K562 (cell line): ENCODE data around the gene SCYL2. TPM values are rescaled to one million over a fixed set of nuclear protein-coding genes. Genes with fewer than 3 reads are reported as not detected.

Experiments
- ATAC-seq: fragments of 200-7000 bp; cut with Tn5 transposase; 3 replicates; pipeline ENCODE4 v1.9.1; 2020; ENCODE audit warnings: moderate library complexity
- BruUV-seq: library from RNA; stranded (reverse); fragments of 400-500 nt; replicated peaks from 2 replicates; lab custom pipeline; 2021; lab: Mats Ljungman, UMichigan
- CTCF ChIA-PET: fragments of 300-600 bp; formaldehyde crosslinking; extraction: SDS; loops from one replicate; lab custom pipeline; 2021; ENCODE audit warnings: low intra/inter-chr PET ratio; lab: Yijun Ruan, JAX
- POLR2A ChIA-PET: fragments of 300-600, 350-650 bp; sonication (Branson Sonifier 250); formaldehyde crosslinking; extraction: SDS; loops from one replicate; lab custom pipeline; 2021; ENCODE audit warnings: antibody characterized with exemption, inconsistent platforms; lab: Yijun Ruan, JAX
- DNase-seq, 4 experiments: peaks; one replicate each; pipeline versions ENCODE4 v3.0.0 to v3.0.0-alpha.2; 2011 to 2018; ENCODE audit warnings: low spot score in 3 of 4, mixed read lengths in 3 of 4; ENCODE audit errors: extremely low read depth in 1 of 4
- FAIRE-seq: peaks from 2 replicates; lab custom pipeline; 2011; peaks lifted over from hg19 to GRCh38; lab: Jason Lieb, UNC
- H2AFZ ChIP-seq: 2 replicates; pipeline ENCODE4 v1.6.0; 2011; ENCODE audit warnings: low read depth, low read length, control low read depth, inconsistent platforms
- H3K27ac ChIP-seq: fragments of 200-600 bp; 3 replicates; pipeline ENCODE4 v1.8.0; 2011; ENCODE audit warnings: low read depth, mild to moderate bottlenecking, control low read depth, inconsistent platforms, low read length, moderate library complexity, mixed read lengths; ENCODE audit errors: extremely low read depth
- H3K27me3 ChIP-seq, 2 experiments: fragments of 300-600 bp in 1 of 2; 2 replicates in 1 of 2; 3 replicates in 1 of 2; pipeline versions ENCODE4 v1.6.0 to v1.8.0; 2011; ENCODE audit warnings: inconsistent platforms in 2 of 2, low read length in 2 of 2, mild to moderate bottlenecking in 1 of 2, mixed read lengths in 1 of 2, moderate library complexity in 1 of 2; ENCODE audit not compliant: control insufficient read depth in 2 of 2, insufficient read depth in 2 of 2
- H3K36me3 ChIP-seq: fragments of 300-600 bp; 3 replicates; pipeline ENCODE4 v1.8.0; 2011; ENCODE audit warnings: mild to moderate bottlenecking, low read length, inconsistent platforms; ENCODE audit not compliant: control insufficient read depth, insufficient read depth
- H3K4me1 ChIP-seq, 2 experiments: fragments of 200-600 bp in 1 of 2; replicated peaks in 1 of 2; 2 replicates in 1 of 2; 3 replicates in 1 of 2; pipeline versions ENCODE4 v1.5.1 to v1.8.0; 2011; ENCODE audit warnings: inconsistent platforms in 2 of 2, low read length in 2 of 2, mild to moderate bottlenecking in 1 of 2, mixed read lengths in 1 of 2, moderate library complexity in 1 of 2; ENCODE audit not compliant: control insufficient read depth in 2 of 2, insufficient read depth in 2 of 2
- H3K4me2 ChIP-seq: 2 replicates; pipeline ENCODE4 v1.6.1; 2011; ENCODE audit warnings: low read length, control low read depth, inconsistent platforms, mixed read lengths; ENCODE audit not compliant: insufficient read depth
- H3K4me3 ChIP-seq: fragments of 200-600 bp; sonication (generic), shearing (Covaris generic); 2 replicates; pipeline ENCODE4 v1.5.1; 2016; ENCODE audit warnings: control low read depth, inconsistent platforms
- H3K79me2 ChIP-seq: fragments of 200-600 bp; 3 replicates; pipeline ENCODE4 v1.8.0; 2011; ENCODE audit warnings: low read length, inconsistent platforms; ENCODE audit not compliant: control insufficient read depth, insufficient read depth
- H3K9ac ChIP-seq, 2 experiments: 2 replicates each; pipeline versions ENCODE4 v1.6.0 to v1.6.1; 2011; ENCODE audit warnings: low read depth in 2 of 2, low read length in 2 of 2, control low read depth in 1 of 2, inconsistent platforms in 1 of 2, mild to moderate bottlenecking in 1 of 2, mixed read lengths in 1 of 2; ENCODE audit not compliant: insufficient read depth in 1 of 2
- H3K9me1 ChIP-seq: one replicate; pipeline ENCODE4 v1.6.0; 2011; ENCODE audit warnings: inconsistent platforms, mild to moderate bottlenecking, low read length, moderate library complexity; ENCODE audit not compliant: control insufficient read depth, insufficient read depth
- H3K9me3 ChIP-seq: replicated peaks from 2 replicates; pipeline ENCODE4 v1.5.1; 2011; ENCODE audit warnings: low read depth, low read length, inconsistent platforms; ENCODE audit not compliant: control insufficient read depth, insufficient read depth
- H4K20me1 ChIP-seq: replicated peaks from 2 replicates; pipeline ENCODE4 v1.6.1; 2011; ENCODE audit warnings: low read length, inconsistent platforms, mixed read lengths; ENCODE audit not compliant: control insufficient read depth, insufficient read depth
- AFF4 ChIP-seq: sonication (generic); formaldehyde crosslinking; IDR thresholded peaks from 2 replicates; pipeline ENCODE4 v1.8.0; 2023; ENCODE audit warnings: mild to moderate bottlenecking, missing genetic modification reagents
- FOXJ3 ChIP-seq: sonication (generic); formaldehyde crosslinking; IDR thresholded peaks from 2 replicates; pipeline ENCODE4 v1.4.0; 2020; ENCODE audit warnings: mild to moderate bottlenecking, missing genetic modification reagents
- IRF2 ChIP-seq: sonication (generic); formaldehyde crosslinking; IDR thresholded peaks from 2 replicates; pipeline ENCODE4 v1.8.1; 2022; ENCODE audit warnings: mild to moderate bottlenecking, missing genetic modification reagents
- KLF16 ChIP-seq: IDR thresholded peaks from 2 replicates; pipeline ENCODE4 v1.6.1; 2016; ENCODE audit warnings: antibody characterized with exemption
- LARP7 ChIP-seq: fragments of 450-650 bp; IDR thresholded peaks from 2 replicates; pipeline ENCODE4 v1.6.1; 2016
- MEF2A ChIP-seq: IDR thresholded peaks from 2 replicates; pipeline ENCODE4 v1.6.1; 2011; ENCODE audit warnings: low read depth, mild to moderate bottlenecking, low read length, moderate library complexity; ENCODE audit not compliant: control insufficient read depth
- MYBL2 ChIP-seq, 2 experiments: fragments of 450-650 bp in 1 of 2; sonication (generic) in 1 of 2; formaldehyde crosslinking in 1 of 2; IDR thresholded peaks; 2 replicates each; pipeline versions ENCODE4 v1.6.1 to v1.8.1; 2017 to 2022; ENCODE audit warnings: borderline replicate concordance in 1 of 2, inconsistent platforms in 1 of 2, low read depth in 1 of 2, mild to moderate bottlenecking in 1 of 2, missing genetic modification reagents in 1 of 2, moderate library complexity in 1 of 2
- NFYB ChIP-seq: IDR thresholded peaks from 2 replicates; pipeline ENCODE4 v1.6.1; 2011; ENCODE audit warnings: mild to moderate bottlenecking, moderate library complexity; ENCODE audit not compliant: insufficient read length; ENCODE audit errors: extremely low read depth
- RCOR1 ChIP-seq, 2 experiments: IDR thresholded peaks; 2 replicates each; pipeline ENCODE4 v1.6.1; 2012; ENCODE audit warnings: low read depth in 2 of 2, low read length in 2 of 2, borderline replicate concordance in 1 of 2, improper control_type of control experiment in 1 of 2
- TAF7 ChIP-seq: fragments of 450-650 bp; IDR thresholded peaks from 2 replicates; pipeline ENCODE4 v1.6.1; 2016; ENCODE audit warnings: missing genetic modification characterization, missing compliant biosample characterization
- TEAD1 ChIP-seq, 2 experiments: fragments of 450-650 bp in 1 of 2; sonication (generic) in 1 of 2; formaldehyde crosslinking; IDR thresholded peaks; 2 replicates each; pipeline versions ENCODE4 v1.4.0 to v1.8.0; 2020 to 2022; ENCODE audit warnings: mild to moderate bottlenecking in 2 of 2, missing genetic modification reagents in 1 of 2
- ZEB2 ChIP-seq: fragments of 450-650 bp; IDR thresholded peaks from 2 replicates; pipeline ENCODE4 v1.6.1; 2016
- ZNF280A ChIP-seq: fragments of 450-650 bp; IDR thresholded peaks from 2 replicates; pipeline ENCODE4 v1.6.1; 2018; ENCODE audit warnings: mild to moderate bottlenecking, low read depth; ENCODE audit not compliant: partially characterized antibody
- ZNF444 ChIP-seq: fragments of 250-450 bp; sonication (Bioruptor Pico); IDR thresholded peaks from 2 replicates; pipeline ENCODE4 v1.4.0; 2020; ENCODE audit warnings: mild to moderate bottlenecking, moderate library complexity
- ZNF445 ChIP-seq: fragments of 250-450 bp; sonication (Bioruptor Pico); IDR thresholded peaks from 2 replicates; pipeline ENCODE4 v1.4.0; 2020; ENCODE audit warnings: low read depth, mild to moderate bottlenecking, moderate library complexity
- ZNF707 ChIP-seq: fragments of 250-450 bp; sonication (Bioruptor Pico); conservative IDR thresholded peaks from 2 replicates; pipeline ENCODE4 v1.8.0; 2022; ENCODE audit warnings: inconsistent platforms, mild to moderate bottlenecking, moderate library complexity
- WGBS: fragments of 100-300 bp; shearing (Covaris generic); methylation state at CpG from one replicate; pipeline ENCODE4 v1.1.6; 2016; ENCODE audit warnings: low coverage, mixed read lengths; ENCODE audit not compliant: insufficient coverage; ENCODE audit errors: missing lambda C conversion rate; 5-methylcytosine and 5-hydroxymethylcytosine counted together
- in situ Hi-C: fragments of 300-500 bp; cut with MboI; formaldehyde crosslinking; loops from 4 replicates; pipeline ENCODE4 v1.15.0; 2018; ENCODE audit warnings: inconsistent platforms, mixed read lengths
- intact Hi-C: fragments of 100-400 bp; cut with micrococcal nuclease; formaldehyde crosslinking; loops from 2 replicates; pipeline ENCODE4 v1.14.2; 2022
- polyA plus RNA-seq, 8 experiments: library from polyadenylated mRNA; depleted of rRNA in 4 of 8; stranded (reverse) in 5 of 8; unstranded in 3 of 8; fragments of >200 nt; fragmentation: Nextera tagmentation in 2 of 8; fragmentation: Illumina TruSeq in 1 of 8; extraction: Ambion mirVana in 2 of 8; extraction: Trizol in 1 of 8; gene quantifications; 2 replicates each; pipeline versions ENCODE4 v1.2.1 to v1.2.3, GENCODE V29; 2011 to 2014; ENCODE audit warnings: inconsistent platforms in 1 of 8, missing spikeins in 1 of 8
- total RNA-seq, 7 experiments: library from RNA; depleted of rRNA in 6 of 7; stranded (reverse); fragments of >200 nt in 6 of 7; fragmentation: Illumina TruSeq in 2 of 7; extraction: Trizol in 2 of 7; gene quantifications; 2 replicates each; pipeline versions ENCODE4 v1.2.1 to v1.2.3, GENCODE V29; 2011 to 2021; ENCODE audit warnings: low replicate concordance in 1 of 7

The SCYL2 gene
- total and polyA plus RNA-seq, 9 of the 15 experiments (the other 6 are each of a cell fraction or from before 2014, with no cell fraction given), result 9.9 to 49.0 (median 32.9) TPM

DNA sequence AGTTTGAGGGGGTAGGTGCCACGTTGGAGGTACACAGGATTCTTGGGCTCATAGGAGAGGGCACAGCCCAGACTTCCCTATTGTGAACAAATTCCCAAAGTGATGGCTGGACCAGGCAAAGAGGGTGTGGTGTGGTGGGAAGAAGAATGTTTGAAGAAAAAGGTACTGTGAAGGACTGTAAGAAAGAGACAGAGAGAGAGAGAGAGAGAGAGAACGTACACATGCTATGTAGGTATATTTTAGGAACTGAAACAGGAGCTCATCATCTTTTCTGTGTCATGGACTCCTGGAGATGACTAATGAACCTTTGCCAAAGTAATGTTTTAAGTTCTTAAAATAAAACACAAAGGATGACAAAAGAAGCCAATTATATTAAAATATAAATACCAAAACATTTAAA, 114.4 kb downstream of the SCYL2 start (continued):
- TF ChIP-seq FOXJ3 (CRISPR knock-in tag) (no peak), IRF2 (CRISPR knock-in tag) (no peak), KLF16 (no peak), TAF7 (tag) (no peak), LARP7 (no peak), ZNF707 (CRISPR knock-in tag) (no peak), ZNF444 (no peak), ZNF280A (no peak), TEAD1 (CRISPR knock-in tag; IDR thresholded peaks at IDR 0.05) (no peak)
- TF ChIP-seq, all 486 proteins: peak for 0

DNA sequence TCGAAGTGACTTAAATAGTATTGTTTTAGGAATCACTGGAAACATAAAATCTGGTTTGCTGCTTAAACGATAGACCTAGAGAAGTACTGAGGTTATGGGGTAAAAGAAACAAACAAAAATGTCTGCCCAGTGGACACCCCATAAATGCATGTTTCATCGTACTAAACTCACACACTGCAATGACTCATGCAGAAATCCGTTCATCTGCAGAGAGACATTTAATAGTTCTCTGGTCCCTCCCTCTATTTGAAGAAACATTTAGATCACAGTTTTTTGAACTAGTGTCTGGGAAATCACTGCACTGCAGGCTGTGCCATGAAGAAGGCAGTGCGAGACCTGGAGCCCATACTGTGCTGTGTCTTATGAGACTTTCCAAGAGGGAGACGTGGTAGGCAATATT, 115.4 kb downstream of the SCYL2 start:
- Histone ChIP-seq H3K9me1 (no peaks in the 10 kb centered on the region), H4K20me1 (no peaks in the 10 kb centered on the region), H3K79me2 (no peaks in the 10 kb centered on the region), H3K36me3 (no peaks in the 10 kb centered on the region), H3K4me3 (no peak overlapping the region), H3K4me1 (no peaks in the 10 kb centered on the region), H3K9me3 (no peaks in the 10 kb centered on the region), H3K9ac (no peak overlapping the region), H2AFZ (no peak overlapping the region), H3K27ac (no peak overlapping the region), H3K4me2 (no peak overlapping the region), H3K27me3 (peaks cover 0 to 8% of the 10 kb centered on the region in 2 experiments; a peak in 3 of 5 replicates)
- BruUV-seq, result no TSS peak
- WGBS, result 0% methylated on average over 6 of the region's 6 CpGs
- FAIRE-seq (no peak), DNase-seq (no peak), ATAC-seq (no peak)
- POLR2A ChIA-PET, result no interaction called here
- CTCF ChIA-PET, result no interaction called here
- in situ Hi-C loops (no loop called here), intact Hi-C loops (no loop called here)
- no peak for TF ChIP-seq MYBL2 (IDR thresholded peaks at IDR 0.05; ENCODE audit: low read depth)
- no peak for TF ChIP-seq MYBL2 (CRISPR knock-in tag; IDR thresholded peaks at IDR 0.05; ENCODE audit: borderline replicate concordance)
- no peak for TF ChIP-seq ZEB2
- no peak for TF ChIP-seq AFF4 (CRISPR knock-in tag)
- no peak for TF ChIP-seq MEF2A
- TF ChIP-seq ZNF445 (CRISPR knock-in tag), result no peak
- TF ChIP-seq NFYB, result no peak
- no peak for TF ChIP-seq RCOR1 (IDR thresholded peaks at IDR 0.05; ENCODE audit: borderline replicate concordance in 1 of 2, low read depth in 2 of 2, low read length in 2 of 2)
